ENCODE measurements around the gene DEDD2.
"Not testable (repeated sequence)": the region's sequence is repeated elsewhere in the genome, so short reads cannot be mapped to it uniquely, and the experiment has no call there.

The DEDD2 gene, protein sequence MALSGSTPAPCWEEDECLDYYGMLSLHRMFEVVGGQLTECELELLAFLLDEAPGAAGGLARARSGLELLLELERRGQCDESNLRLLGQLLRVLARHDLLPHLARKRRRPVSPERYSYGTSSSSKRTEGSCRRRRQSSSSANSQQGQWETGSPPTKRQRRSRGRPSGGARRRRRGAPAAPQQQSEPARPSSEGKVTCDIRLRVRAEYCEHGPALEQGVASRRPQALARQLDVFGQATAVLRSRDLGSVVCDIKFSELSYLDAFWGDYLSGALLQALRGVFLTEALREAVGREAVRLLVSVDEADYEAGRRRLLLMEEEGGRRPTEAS

DNA sequence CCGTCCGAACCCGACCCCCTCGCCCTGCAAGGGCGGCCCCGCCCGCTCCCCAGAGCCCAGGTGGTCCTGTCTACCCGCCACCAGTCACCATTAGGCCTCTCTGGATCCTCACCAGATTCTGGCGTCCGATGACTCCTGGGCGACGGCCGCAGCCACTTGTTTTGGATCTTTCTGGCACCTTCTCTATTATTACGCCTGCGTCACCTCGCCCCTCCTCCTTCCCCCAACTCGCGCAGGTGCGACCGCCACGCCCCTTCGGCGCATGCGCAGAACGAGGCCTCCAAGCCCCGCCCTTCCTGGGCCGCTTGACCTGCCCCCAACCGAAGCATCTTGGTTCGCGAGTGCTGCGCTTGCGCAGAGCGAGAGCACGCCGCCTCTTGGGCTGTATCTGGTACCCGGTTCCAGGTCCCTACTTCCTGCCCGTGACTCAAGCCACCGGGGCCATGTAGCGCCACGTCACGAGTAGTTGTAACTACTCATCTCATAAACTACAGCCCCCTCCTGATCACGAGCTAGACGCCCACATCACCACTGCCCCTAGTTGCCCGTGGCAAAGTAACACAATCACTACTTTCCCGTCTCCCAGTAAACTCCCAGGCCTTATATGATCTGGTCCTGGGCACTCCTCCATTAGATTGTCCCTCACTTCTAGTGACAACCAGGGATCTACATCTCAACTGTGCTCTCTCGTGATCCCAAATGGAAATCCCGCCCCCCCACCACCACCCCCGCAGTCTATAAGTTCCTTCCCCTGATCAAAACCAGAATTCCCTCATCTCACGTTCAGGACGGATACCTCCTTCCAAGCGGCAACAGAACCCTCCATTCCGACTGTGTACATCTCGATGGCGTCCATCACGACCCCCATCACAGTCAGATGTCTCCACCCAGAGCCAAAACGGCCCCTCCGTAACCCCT is at the start of gene DEDD2:
TSS of gene DEDD2 (minus strand) at position 158 of the 918 bp plus-strand sequence. CDS start 670 bp downstream, outside the sequence.
- Histone ChIP-seq H3K4me1 (ENCODE audit: insufficient read depth, low read length) (peaks cover 39% of the 10 kb centered on the region), H3K4me3 (ENCODE audit: low read depth in 1 of 2, low read length in 2 of 2) (peak within 1 kb of the TSS; percentile 64 to 83)

DNA sequence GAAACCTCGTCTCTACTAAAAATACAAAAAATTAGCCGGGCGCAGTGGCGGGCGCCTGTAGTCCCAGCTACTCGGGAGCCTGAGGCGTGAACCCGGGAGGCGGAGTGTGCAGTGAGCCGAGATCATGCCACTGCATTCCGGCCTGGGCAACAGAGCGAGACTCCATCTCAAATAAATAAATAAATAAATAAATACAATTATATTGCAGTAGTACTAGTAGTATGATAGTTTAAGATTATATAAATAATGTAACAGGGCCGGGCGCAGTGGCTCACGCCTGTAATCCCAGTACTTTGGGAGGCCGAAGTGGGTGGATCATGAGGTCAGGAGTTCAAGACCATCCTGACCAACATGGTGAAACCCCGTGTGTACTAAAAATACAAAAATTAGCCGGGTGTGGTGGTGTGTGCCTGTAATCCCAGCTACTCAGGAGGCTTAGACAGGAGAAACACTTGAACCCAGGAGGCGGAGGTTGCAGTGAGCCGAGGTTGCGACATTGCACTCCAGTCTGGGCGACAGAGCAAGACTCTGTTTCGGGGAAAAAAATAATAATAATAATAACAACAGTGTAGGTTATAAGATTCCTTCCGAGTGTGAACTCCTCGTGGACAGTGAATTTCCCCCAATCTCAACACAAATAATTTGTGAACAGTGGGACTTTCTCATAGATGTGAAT is 49.6 kb upstream of the DEDD2 start:
- H3K27ac ChIP-seq (ENCODE audit: low read depth, low read length); H3K9me3 ChIP-seq (ENCODE audit: low read length); H3K4me3 ChIP-seq (ENCODE audit: low read depth in 1 of 2, low read length in 2 of 2); H3K36me3 ChIP-seq (ENCODE audit: insufficient read depth, low read length); H3K27me3 ChIP-seq (ENCODE audit: control insufficient read depth in 1 of 2, insufficient read depth in 2 of 2, low read length in 2 of 2): not testable (repeated sequence)
- H3K4me1 ChIP-seq (ENCODE audit: insufficient read depth, low read length): peaks cover 25% of the 10 kb centered on the region
- H3K9ac ChIP-seq (ENCODE audit: low read length): peak overlapping the region; percentile 75

More for the DNA sequence above, at the start of gene DEDD2:
- peak within 1 kb of the TSS; percentile 70 for H3K9ac ChIP-seq (ENCODE audit: low read length)
- no peaks in the 10 kb centered on the region for H3K9me3 ChIP-seq (ENCODE audit: low read length)
- no peaks in the 10 kb centered on the region for H3K27me3 ChIP-seq (ENCODE audit: control insufficient read depth in 1 of 2, insufficient read depth in 2 of 2, low read length in 2 of 2)
- peak within 1 kb of the TSS; percentile 61 for H3K27ac ChIP-seq (ENCODE audit: low read depth, low read length)
- H3K36me3 ChIP-seq (ENCODE audit: insufficient read depth, low read length): peaks cover 17% of the 10 kb centered on the region

DNA sequence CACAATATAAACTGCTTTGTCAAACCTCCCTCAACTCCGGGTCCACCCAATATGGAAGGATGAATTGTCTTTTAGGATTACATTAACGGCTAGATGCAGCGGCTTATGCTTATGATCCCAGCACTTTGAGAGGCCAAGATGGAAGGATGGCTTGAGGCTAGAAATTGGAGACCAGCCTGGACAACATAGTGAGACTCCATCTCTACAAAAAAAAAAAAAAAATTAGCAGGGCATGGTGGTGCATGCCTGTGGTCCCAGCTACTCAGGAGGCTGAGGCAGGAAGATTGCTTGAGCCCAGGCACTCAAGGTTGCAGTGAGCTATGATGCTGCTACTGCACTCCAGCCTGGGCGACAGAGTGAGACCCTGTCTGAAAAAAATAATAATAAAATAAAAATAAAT is 48.6 kb upstream of the DEDD2 start:
- not testable (repeated sequence) for H3K27me3 ChIP-seq (ENCODE audit: control insufficient read depth in 1 of 2, insufficient read depth in 2 of 2, low read length in 2 of 2); H3K4me3 ChIP-seq (ENCODE audit: low read depth in 1 of 2, low read length in 2 of 2); H3K36me3 ChIP-seq (ENCODE audit: insufficient read depth, low read length); H3K9ac ChIP-seq (ENCODE audit: low read length); H3K27ac ChIP-seq (ENCODE audit: low read depth, low read length); H3K9me3 ChIP-seq (ENCODE audit: low read length)
- H3K4me1 ChIP-seq (ENCODE audit: insufficient read depth, low read length): peaks cover 20% of the 10 kb centered on the region

DNA sequence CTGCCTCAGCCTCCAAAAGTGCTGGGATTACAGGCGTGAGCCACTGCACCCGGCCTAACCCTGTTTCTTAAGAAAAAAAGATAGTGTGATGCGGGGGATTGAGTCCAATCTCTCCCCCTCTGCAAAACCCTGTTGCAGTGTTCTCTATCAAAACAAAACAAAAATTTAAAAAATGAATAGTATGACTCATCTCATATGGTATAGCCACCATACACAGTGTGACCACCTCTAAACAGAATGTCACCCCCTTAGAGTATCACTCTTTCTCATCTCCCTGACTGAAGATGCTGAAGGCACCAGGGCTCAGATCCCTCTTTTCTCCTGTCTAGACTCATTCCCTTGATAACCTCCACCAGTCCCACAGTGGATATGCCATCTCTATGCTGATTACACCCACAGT is 44.3 kb upstream of the DEDD2 start:
- Histone ChIP-seq H3K4me1 (ENCODE audit: insufficient read depth, low read length) (peaks cover under 1% of the 10 kb centered on the region), H3K27me3 (ENCODE audit: control insufficient read depth in 1 of 2, insufficient read depth in 2 of 2, low read length in 2 of 2) (no peaks in the 10 kb centered on the region), H3K4me3 (ENCODE audit: low read depth in 1 of 2, low read length in 2 of 2) (no peak overlapping the region)

DNA sequence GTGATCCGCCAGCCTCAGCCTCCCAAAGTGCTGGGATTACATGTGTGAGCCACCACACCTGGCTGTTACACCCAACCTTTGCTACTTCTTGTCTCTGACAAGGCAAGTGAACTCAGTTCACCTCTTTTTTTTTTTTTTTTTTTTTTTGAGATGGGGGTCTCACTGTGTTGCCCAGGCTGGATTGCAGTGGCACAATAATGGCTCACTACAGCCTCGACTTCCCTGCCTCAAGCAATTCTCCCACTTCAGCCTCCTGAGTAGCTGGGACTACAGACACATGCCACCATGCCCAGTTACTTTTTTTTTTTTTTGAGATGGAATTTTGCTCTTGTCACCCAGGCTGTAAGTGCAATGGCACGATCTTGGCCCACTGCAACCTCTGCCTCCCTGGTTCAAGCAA is 40.4 kb upstream of the DEDD2 start:
- not testable (repeated sequence) for H3K27ac ChIP-seq (ENCODE audit: low read depth, low read length); H3K9me3 ChIP-seq (ENCODE audit: low read length); H3K9ac ChIP-seq (ENCODE audit: low read length); H3K27me3 ChIP-seq (ENCODE audit: control insufficient read depth in 1 of 2, insufficient read depth in 2 of 2, low read length in 2 of 2); H3K4me1 ChIP-seq (ENCODE audit: insufficient read depth, low read length); H3K4me3 ChIP-seq (ENCODE audit: low read depth in 1 of 2, low read length in 2 of 2); H3K36me3 ChIP-seq (ENCODE audit: insufficient read depth, low read length)

More for the DNA sequence above, 44.3 kb upstream of the DEDD2 start:
- no peaks in the 10 kb centered on the region for H3K36me3 ChIP-seq (ENCODE audit: insufficient read depth, low read length)
- no peaks in the 10 kb centered on the region for H3K9me3 ChIP-seq (ENCODE audit: low read length)
- H3K27ac ChIP-seq (ENCODE audit: low read depth, low read length): no peak overlapping the region
- H3K9ac ChIP-seq (ENCODE audit: low read length): no peak overlapping the region

DNA sequence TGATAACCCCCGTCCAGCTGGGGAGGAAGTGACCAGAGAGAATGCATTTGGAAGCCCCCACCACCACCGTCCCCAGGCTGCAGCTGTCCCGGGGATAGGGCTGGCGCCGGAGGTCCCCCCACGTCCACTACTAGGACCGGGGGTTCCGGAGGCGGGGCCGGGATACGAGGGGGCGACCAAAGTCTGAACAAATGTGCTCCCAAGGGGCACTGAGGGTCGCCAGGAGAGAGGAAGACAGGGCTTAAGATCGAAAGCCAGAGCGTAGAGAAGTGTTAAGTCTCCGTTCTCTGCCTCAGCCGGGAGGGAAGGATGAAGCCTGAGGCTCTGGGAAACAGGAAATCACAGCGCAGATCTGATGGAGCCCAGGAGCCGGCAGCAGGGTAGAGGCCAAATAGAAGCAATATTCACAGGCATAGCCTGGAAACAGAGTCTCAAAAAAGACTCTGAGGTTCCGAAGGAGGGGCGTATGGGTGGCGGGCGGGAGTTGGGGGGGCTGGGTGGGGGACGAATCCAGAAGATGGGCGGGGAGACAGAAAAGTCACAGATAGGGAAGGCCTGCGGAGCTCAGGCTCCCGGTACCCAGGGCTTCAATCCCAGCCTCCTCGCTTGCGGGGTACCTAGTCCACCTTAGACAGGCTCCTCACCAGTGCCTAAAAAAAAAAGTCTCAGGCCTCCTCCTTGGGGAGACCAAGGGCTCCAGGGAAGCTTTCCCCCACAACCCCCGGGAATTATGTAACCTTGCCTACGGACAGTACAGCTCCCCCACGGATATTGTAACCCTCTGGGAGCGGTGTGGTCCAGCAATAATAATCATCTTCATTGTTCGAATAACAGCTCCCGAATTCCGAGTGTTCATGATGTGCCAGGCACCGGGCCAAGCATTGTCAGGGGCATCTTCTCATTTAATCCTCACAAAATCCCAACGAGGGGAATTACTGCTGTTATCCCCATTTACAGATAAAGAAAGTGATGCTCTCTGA is 38.6 kb upstream of the DEDD2 start:
- H3K9me3 ChIP-seq (ENCODE audit: low read length): no peaks in the 10 kb centered on the region
- H3K4me3 ChIP-seq (ENCODE audit: low read depth in 1 of 2, low read length in 2 of 2): peak overlapping the region; percentile 77 to 80
- H3K27ac ChIP-seq (ENCODE audit: low read depth, low read length): peak overlapping the region; percentile 99
- H3K27me3 ChIP-seq (ENCODE audit: control insufficient read depth in 1 of 2, insufficient read depth in 2 of 2, low read length in 2 of 2): no peaks in the 10 kb centered on the region
- no peaks in the 10 kb centered on the region for H3K36me3 ChIP-seq (ENCODE audit: insufficient read depth, low read length)
- H3K4me1 ChIP-seq (ENCODE audit: insufficient read depth, low read length): peaks cover 25% of the 10 kb centered on the region
- H3K9ac ChIP-seq (ENCODE audit: low read length): peak overlapping the region; percentile 86

DNA sequence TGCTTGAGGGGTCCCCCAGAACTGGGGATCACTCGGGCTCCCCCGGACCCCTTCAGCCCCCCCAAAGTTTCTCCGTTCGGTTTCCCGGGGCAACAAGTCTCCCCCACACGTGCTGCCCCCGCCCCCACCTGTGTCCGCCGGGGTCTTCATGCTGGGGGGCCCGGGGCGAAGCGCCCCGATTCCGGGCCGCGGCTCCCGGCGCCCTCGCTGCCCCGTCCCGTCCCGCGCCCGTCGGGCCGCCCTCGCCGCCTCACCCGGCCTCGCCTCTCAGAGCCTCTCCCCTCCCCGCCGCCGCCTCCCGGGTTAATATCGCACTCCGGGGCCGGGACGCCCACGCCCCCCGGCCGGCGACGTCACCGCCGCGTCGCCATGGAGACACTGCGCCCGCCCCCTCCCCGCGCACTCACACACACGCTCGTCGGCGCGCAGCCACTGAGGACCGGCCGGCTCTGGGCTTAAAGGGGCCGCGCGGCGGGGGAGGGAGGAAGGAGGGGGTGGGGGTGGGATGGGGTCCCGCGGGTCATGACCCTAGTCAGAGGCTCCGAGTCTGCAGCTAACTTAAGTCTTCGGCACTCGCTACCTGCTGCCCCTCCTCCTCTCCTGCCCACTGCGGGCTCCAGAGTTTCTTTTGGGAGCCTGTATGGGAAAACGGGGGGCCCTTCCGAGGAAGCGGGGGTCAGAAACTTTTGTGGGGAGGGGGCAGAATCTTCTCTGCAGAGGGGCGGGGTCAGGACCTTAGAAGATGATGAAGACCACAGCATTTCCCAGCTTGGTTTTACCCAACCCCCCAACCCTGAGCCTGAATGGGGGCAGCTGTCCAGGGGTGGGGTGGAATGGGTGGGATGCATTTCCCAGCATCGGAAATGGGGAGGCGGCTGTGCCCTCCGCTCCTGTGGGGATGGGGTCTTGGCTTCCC is 37.6 kb upstream of the DEDD2 start, which contains the start of gene ERF:
TSS of gene ERF (minus strand) at position 279 of the 916 bp plus-strand sequence. CDS start at position 150, 129 bp downstream.
- Histone ChIP-seq H3K27me3 (ENCODE audit: control insufficient read depth in 1 of 2, insufficient read depth in 2 of 2, low read length in 2 of 2) (no peaks in the 10 kb centered on the region), H3K9ac (ENCODE audit: low read length) (peak within 1 kb of the TSS; percentile 92), H3K4me3 (ENCODE audit: low read depth in 1 of 2, low read length in 2 of 2) (peak within 1 kb of the TSS; percentile 77 to 80), H3K4me1 (ENCODE audit: insufficient read depth, low read length) (peaks cover 34% of the 10 kb centered on the region), H3K9me3 (ENCODE audit: low read length) (no peaks in the 10 kb centered on the region), H3K27ac (ENCODE audit: low read depth, low read length) (peak within 1 kb of the TSS; percentile 99), H3K36me3 (ENCODE audit: insufficient read depth, low read length) (peaks cover 1% of the 10 kb centered on the region)

DNA sequence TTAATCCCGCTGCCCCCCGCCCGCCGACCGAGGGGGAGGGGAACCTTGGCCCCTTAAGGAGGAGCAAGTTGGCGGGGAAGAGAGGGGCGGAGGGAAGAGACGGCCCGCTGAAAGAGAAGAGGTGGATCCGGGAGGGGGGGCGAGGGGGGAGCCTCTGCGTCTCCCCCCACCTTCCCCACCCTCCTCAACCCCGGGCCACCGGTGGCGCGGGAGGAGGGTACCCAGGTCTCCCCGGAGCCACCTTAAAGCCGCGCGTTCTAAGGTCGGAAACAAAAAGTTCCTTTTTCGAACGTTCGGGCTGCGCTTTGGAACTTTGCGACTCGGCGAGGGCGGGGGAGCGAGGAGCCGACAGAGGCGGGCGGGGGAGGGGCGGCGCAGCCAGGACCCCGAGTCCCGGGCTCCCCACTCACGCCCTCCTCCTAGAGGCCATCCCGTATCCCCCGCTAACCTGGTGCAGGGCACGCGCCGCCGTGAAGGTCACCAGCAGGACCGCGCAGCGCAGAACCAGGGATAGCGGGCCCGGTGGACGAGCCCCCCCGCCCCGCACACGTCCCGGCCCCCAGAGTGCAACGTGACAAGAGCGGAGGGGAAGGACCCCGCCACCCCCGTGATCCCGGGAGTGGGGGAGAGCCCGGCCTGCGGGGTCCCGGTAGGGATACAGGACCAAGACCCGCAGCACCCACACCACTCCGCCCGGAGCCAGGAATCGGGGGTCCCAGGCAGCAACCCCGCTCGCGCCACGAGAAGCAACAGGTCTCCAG is 36.8 kb upstream of the DEDD2 start:
- peak overlapping the region; percentile 70 for H3K27ac ChIP-seq (ENCODE audit: low read depth, low read length)
- H3K9ac ChIP-seq (ENCODE audit: low read length): peak overlapping the region; percentile 92
- no peaks in the 10 kb centered on the region for H3K27me3 ChIP-seq (ENCODE audit: control insufficient read depth in 1 of 2, insufficient read depth in 2 of 2, low read length in 2 of 2)
- peaks cover 6% of the 10 kb centered on the region for H3K36me3 ChIP-seq (ENCODE audit: insufficient read depth, low read length)
- H3K4me1 ChIP-seq (ENCODE audit: insufficient read depth, low read length): peaks cover 41% of the 10 kb centered on the region
- H3K4me3 ChIP-seq (ENCODE audit: low read depth in 1 of 2, low read length in 2 of 2): peak overlapping the region; percentile 53 to 75
- H3K9me3 ChIP-seq (ENCODE audit: low read length): no peaks in the 10 kb centered on the region

DNA sequence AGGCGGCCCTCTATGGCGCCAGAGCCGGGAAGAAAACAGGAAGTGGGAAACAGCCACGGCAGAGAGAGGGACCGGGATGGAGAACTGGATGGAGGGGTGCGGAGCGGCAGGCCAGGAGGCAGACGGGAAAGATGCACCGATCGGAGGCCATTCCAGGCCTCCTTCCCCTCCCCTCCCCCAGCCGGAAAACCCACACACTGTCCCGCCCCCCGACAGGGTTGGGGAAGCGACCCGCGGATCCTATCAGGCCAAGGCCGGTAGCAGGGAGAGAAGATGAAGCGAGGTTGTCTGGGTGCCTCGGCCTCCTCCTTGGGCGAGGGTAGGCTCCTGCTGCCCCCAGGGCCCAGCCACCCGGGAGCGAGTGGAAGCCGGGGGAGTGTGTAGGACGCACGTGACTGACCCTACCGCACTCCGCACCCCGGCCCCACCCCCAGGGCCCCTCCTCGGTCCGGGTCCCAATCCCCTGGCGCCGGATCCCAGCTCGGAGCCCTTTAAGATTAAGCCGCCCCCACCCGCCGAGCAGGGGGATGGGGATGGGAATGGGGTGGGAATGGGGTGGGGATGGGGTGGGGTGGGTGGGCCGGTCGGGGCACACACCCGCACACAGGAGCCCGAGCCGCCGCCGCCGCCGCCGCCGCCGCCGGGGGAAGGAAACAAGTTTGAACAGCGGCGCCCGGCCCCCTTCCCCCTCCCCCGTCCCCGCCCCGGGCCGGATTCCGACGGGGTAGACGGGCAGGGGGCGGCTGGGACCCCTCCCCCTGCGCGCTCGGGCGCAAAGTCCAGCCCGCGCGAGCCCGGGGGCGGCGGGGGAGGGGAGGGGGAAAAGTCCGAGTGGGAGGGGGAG is 36.0 kb upstream of the DEDD2 start:
- Histone ChIP-seq H3K4me3 (ENCODE audit: low read depth in 1 of 2, low read length in 2 of 2) (peak overlapping the region; percentile 55 to 75), H3K4me1 (ENCODE audit: insufficient read depth, low read length) (peaks cover 41% of the 10 kb centered on the region), H3K27ac (ENCODE audit: low read depth, low read length) (peak overlapping the region; percentile 99)

More for the DNA sequence above, 36.0 kb upstream of the DEDD2 start:
- peaks cover 6% of the 10 kb centered on the region for H3K36me3 ChIP-seq (ENCODE audit: insufficient read depth, low read length)
- H3K9me3 ChIP-seq (ENCODE audit: low read length): no peaks in the 10 kb centered on the region
- no peaks in the 10 kb centered on the region for H3K27me3 ChIP-seq (ENCODE audit: control insufficient read depth in 1 of 2, insufficient read depth in 2 of 2, low read length in 2 of 2)
- H3K9ac ChIP-seq (ENCODE audit: low read length): peak overlapping the region; percentile 47
